Frontal cortex (tissue), 4 donors: ENCODE data around the gene MAGEA6. TPM values are rescaled to one million over a fixed set of nuclear protein-coding genes. Genes with fewer than 3 reads are reported as not detected.
"Not testable (repeated sequence)": the region's sequence is repeated elsewhere in the genome, so short reads cannot be mapped to it uniquely, and the experiment has no call there.

Experiments used
- DNase-seq, 2 donors: peaks; one replicate each; pipeline ENCODE4 v3.0.0; 2012; ENCODE audit warnings: low spot score in 2 of 2
- FAIRE-seq: peaks from 2 replicates; lab custom pipeline; 2012; peaks lifted over from hg19 to GRCh38; lab: Jason Lieb, UNC
- total RNA-seq: library from RNA; depleted of rRNA; stranded (reverse); fragments of >200 nt; gene quantifications from one replicate; pipeline ENCODE4 v1.2.3, GENCODE V29; 2014
- donor health status: control.
- donor health status: control.
- donor health status: control.

Gene MAGEA6
- total RNA-seq, 1 donor from 2014 or later = not detected

- FAIRE-seq (no peak), DNase-seq (no peak)
Measured at GRCh38 chrX:152735101-152735500, 34.4 kb downstream of the MAGEA6 start.

- FAIRE-seq = not testable (repeated sequence)
Measured at GRCh38 chrX:152734143-152734858, 35.2 kb downstream of the MAGEA6 start.

GRCh38 chrX:152733261-152733975 lies 36.1 kb downstream of the MAGEA6 start, which contains the start of the genes CSAG1 and MAGEA12:
Gene CSAG1, minus strand, starts transcription at chrX:152733721. Its CDS starts 1,261 bp downstream, at chrX:152732460.
Gene MAGEA12, plus strand, starts transcription at chrX:152733757. Its CDS starts 2,405 bp downstream, at chrX:152736162.
- no peak for FAIRE-seq
- no peak for DNase-seq

More at GRCh38 chrX:152734143-152734858, 35.2 kb downstream of the MAGEA6 start:
- DNase-seq = not testable (repeated sequence)

GRCh38 chrX:152725409-152725808 lies 44.1 kb downstream of the MAGEA6 start:
- no peak for FAIRE-seq

More at GRCh38 chrX:152725409-152725808, 44.1 kb downstream of the MAGEA6 start:
- no peak for DNase-seq

Other genes starting within 250 kb of the MAGEA6 start
- 0.82 TPM for gene GABRQ, start 131.8 kb downstream of the MAGEA6 start, total RNA-seq
- not detected for gene MAGEA3, start 70.9 kb downstream of the MAGEA6 start, total RNA-seq
- not detected for gene CSAG2, start 60.4 kb downstream of the MAGEA6 start, total RNA-seq
- gene MAGEA2B, start 55.1 kb downstream of the MAGEA6 start, total RNA-seq = not detected
- not detected for gene CSAG1, start 36.0 kb downstream of the MAGEA6 start, total RNA-seq
- gene MAGEA12, start 35.9 kb downstream of the MAGEA6 start, total RNA-seq = not detected
- not detected for gene MAGEA2, start 15.8 kb downstream of the MAGEA6 start, total RNA-seq
- not detected for gene CSAG3, start 10.5 kb downstream of the MAGEA6 start, total RNA-seq
- gene CETN2, start 61.1 kb upstream of the MAGEA6 start, total RNA-seq = 59.5 TPM
- gene NSDHL, start 61.4 kb upstream of the MAGEA6 start, total RNA-seq = 34.2 TPM
- 2.4 TPM for gene ZNF185, start 128.4 kb upstream of the MAGEA6 start, total RNA-seq
- 2.4 TPM for gene PNMA5, start 224.4 kb upstream of the MAGEA6 start, total RNA-seq